Measurements from ENCODE around the gene SLC6A3. TPM values are rescaled to one million over a fixed set of nuclear protein-coding genes. Genes with fewer than 3 reads are reported as not detected.

The SLC6A3 gene
- total and polyA plus RNA-seq, 2 donors (not counting 1 experiment from before 2014, with no cell fraction given), result 0.01 to 0.15 TPM

DNA sequence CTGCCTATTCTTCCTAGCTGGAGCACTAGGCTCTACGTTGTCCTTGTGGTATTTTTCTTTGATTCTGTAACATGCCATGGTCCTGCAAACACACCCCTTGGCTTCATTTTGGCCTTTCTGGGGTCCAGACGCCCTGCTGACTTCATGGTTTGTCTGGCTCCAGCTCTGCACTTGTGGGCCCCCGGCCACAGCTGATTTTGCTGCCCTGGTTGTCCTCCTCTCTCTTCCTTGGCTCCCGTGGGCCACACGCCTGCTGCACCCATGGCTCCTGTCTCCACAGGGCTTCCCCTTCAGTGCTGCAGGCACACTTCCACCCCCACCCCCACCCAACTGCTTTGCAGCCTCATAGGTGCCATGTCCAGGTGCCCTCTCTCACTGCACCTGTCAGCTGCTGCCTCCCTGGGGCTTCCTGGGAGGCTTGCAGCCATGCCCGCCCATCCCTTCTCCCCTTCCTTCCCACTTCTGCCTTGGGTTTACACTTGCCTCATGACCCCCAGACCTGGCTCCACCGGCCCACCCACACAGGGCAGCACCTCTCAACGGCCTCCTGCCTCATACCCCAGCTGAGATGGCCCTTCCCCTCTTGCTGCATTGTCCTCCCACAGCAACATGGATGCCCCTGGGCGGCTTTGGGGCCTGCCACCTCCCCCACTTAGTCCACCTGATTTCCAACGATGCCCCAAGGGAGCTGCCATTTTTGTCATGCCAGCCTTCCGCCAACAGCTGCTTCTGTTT is 25.6 kb downstream of the SLC6A3 start:
- ChIA-PET CTCF (no interaction called here), POLR2A (no interaction called here)
- intact Hi-C loops (cut with micrococcal nuclease), result no loop called here
- no peak for DNase-seq
- Histone ChIP-seq H2AFZ (ENCODE audit: insufficient read depth, low read depth, low read length, poor library complexity, severe bottlenecking) (no peak overlapping the region), H3K4me2 (replicated peaks; ENCODE audit: low read depth, low read length, poor library complexity, severe bottlenecking) (no peak overlapping the region), H3K9ac (ENCODE audit: low read length) (no peak overlapping the region), H4K20me1 (ENCODE audit: control insufficient read depth, insufficient read depth, low read length, poor library complexity, severe bottlenecking) (no peaks in the 10 kb centered on the region), H3K36me3 (replicated peaks in 1 of 2; ENCODE audit: control extremely low read depth in 1 of 2, control insufficient read depth in 1 of 2, extremely low read depth in 1 of 2, insufficient read depth in 2 of 2, low read length in 1 of 2) (no peaks in the 10 kb centered on the region), H3K4me1 (ENCODE audit: control insufficient read depth in 2 of 2, insufficient read depth in 2 of 2, low read length in 2 of 2) (no peaks in the 10 kb centered on the region), H3K27ac (ENCODE audit: low read length in 2 of 2) (no peak overlapping the region), H3K27me3 (replicated peaks in 1 of 4; ENCODE audit: control extremely low read depth in 1 of 4, control insufficient read depth in 3 of 4, insufficient read depth in 4 of 4, low read length in 3 of 4) (peaks cover 0 to 5% (median 0%) of the 10 kb centered on the region in 4 experiments), H3K4me3 (ENCODE audit: control extremely low read depth in 1 of 5, extremely low read depth in 1 of 5, insufficient read depth in 1 of 5, low read depth in 2 of 5, low read length in 4 of 5) (no peak overlapping the region), H3K79me2 (ENCODE audit: control insufficient read depth, insufficient read depth, low read length) (no peaks in the 10 kb centered on the region), H3K9me3 (ENCODE audit: control extremely low read depth in 1 of 3, control insufficient read depth in 2 of 3, insufficient read depth in 1 of 3, low read length in 2 of 3) (peaks cover 0 to 17% (median 0%) of the 10 kb centered on the region in 3 donors)
- Mint-ChIP-seq H3K4me3 (no peak overlapping the region), H3K4me1 (no peaks in the 10 kb centered on the region), H3K9me3 (ENCODE audit: insufficient read depth) (no peaks in the 10 kb centered on the region), H3K27me3 (peaks cover 3% of the 10 kb centered on the region), H3K27ac (no peak overlapping the region)
- ATAC-seq (ENCODE audit: low read depth), result no peak
- TF ChIP-seq, protein P1, sequence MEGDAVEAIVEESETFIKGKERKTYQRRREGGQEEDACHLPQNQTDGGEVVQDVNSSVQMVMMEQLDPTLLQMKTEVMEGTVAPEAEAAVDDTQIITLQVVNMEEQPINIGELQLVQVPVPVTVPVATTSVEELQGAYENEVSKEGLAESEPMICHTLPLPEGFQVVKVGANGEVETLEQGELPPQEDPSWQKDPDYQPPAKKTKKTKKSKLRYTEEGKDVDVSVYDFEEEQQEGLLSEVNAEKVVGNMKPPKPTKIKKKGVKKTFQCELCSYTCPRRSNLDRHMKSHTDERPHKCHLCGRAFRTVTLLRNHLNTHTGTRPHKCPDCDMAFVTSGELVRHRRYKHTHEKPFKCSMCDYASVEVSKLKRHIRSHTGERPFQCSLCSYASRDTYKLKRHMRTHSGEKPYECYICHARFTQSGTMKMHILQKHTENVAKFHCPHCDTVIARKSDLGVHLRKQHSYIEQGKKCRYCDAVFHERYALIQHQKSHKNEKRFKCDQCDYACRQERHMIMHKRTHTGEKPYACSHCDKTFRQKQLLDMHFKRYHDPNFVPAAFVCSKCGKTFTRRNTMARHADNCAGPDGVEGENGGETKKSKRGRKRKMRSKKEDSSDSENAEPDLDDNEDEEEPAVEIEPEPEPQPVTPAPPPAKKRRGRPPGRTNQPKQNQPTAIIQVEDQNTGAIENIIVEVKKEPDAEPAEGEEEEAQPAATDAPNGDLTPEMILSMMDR (IDR thresholded peaks at IDR 0.05), result no peak
- TF ChIP-seq EZH2 (IDR thresholded peaks at IDR 0.05; ENCODE audit: borderline replicate concordance, insufficient read depth, low read depth, low read length, poor library complexity, severe bottlenecking), result no peak
- WGBS (ENCODE audit: insufficient coverage), result 74% methylated on average over 10 of the region's 11 CpGs

DNA sequence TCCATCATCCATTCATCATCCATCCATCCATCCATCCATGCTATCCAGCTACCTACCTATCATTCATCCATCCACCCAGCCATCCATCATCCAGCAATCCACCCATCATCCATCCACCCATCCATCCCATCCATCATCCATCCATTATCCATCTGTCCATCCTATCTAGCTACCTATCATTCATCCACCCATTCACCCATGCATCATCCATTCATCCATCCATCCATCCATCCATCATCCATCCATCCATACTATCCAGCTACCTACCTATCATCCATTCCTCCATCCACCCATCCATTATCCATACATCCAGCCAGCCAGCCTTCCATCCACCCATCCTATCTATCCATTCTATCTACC is 26.3 kb downstream of the SLC6A3 start:
- no peaks in the 10 kb centered on the region for H3K4me1 ChIP-seq (ENCODE audit: control insufficient read depth in 2 of 2, insufficient read depth in 2 of 2, low read length in 2 of 2)
- Mint-ChIP-seq H3K27ac (no peak overlapping the region), H3K27me3 (no peaks in the 10 kb centered on the region), H3K4me1 (peaks cover 1% of the 10 kb centered on the region), H3K4me3 (no peak overlapping the region), H3K9me3 (ENCODE audit: insufficient read depth) (no peaks in the 10 kb centered on the region)
- ATAC-seq (ENCODE audit: low read depth), result no peak
- no peaks in the 10 kb centered on the region for H4K20me1 ChIP-seq (ENCODE audit: control insufficient read depth, insufficient read depth, low read length, poor library complexity, severe bottlenecking)
- intact Hi-C loops (cut with micrococcal nuclease), result no loop called here
- DNase-seq, result no peak
- H3K27me3 ChIP-seq (replicated peaks in 1 of 4; ENCODE audit: control extremely low read depth in 1 of 4, control insufficient read depth in 3 of 4, insufficient read depth in 4 of 4, low read length in 3 of 4), result peaks cover 0 to 5% (median 0%) of the 10 kb centered on the region in 4 experiments
- H2AFZ ChIP-seq (ENCODE audit: insufficient read depth, low read depth, low read length, poor library complexity, severe bottlenecking), result no peak overlapping the region
- H3K9me3 ChIP-seq (ENCODE audit: control extremely low read depth in 1 of 3, control insufficient read depth in 2 of 3, insufficient read depth in 1 of 3, low read length in 2 of 3), result peaks cover 0 to 11% (median 0%) of the 10 kb centered on the region in 3 donors
- no peak overlapping the region for H3K4me3 ChIP-seq (ENCODE audit: control extremely low read depth in 1 of 5, extremely low read depth in 1 of 5, insufficient read depth in 1 of 5, low read depth in 2 of 5, low read length in 4 of 5)
- no peak overlapping the region for H3K27ac ChIP-seq (ENCODE audit: low read length in 2 of 2)
- ChIA-PET POLR2A (interaction anchor here (0.7 kb wide), 1 partner anchor 266 kb away, joined by 3 read pairs; no protein-coding TSS in a partner anchor), CTCF (no interaction called here)
- H3K4me2 ChIP-seq (replicated peaks; ENCODE audit: low read depth, low read length, poor library complexity, severe bottlenecking), result no peak overlapping the region
- no peaks in the 10 kb centered on the region for H3K79me2 ChIP-seq (ENCODE audit: control insufficient read depth, insufficient read depth, low read length)
- no peaks in the 10 kb centered on the region for H3K36me3 ChIP-seq (replicated peaks in 1 of 2; ENCODE audit: control extremely low read depth in 1 of 2, control insufficient read depth in 1 of 2, extremely low read depth in 1 of 2, insufficient read depth in 2 of 2, low read length in 1 of 2)
- no peak overlapping the region for H3K9ac ChIP-seq (ENCODE audit: low read length)
- TF ChIP-seq EZH2 (IDR thresholded peaks at IDR 0.05; ENCODE audit: borderline replicate concordance, insufficient read depth, low read depth, low read length, poor library complexity, severe bottlenecking), result no peak
- TF ChIP-seq, protein P1 (IDR thresholded peaks at IDR 0.05), result no peak

Measured in B cell (primary cell).